GM12864 (cell line): Measurements from ENCODE around the gene SPIB.

ENCODE experiments used
- DNase-seq: peaks from one replicate; pipeline ENCODE4 v3.0.0-alpha.2; 2011; ENCODE audit warnings: low read depth
- H3K4me3 ChIP-seq: 2 replicates; pipeline ENCODE4 v1.5.1; 2011; ENCODE audit warnings: mild to moderate bottlenecking, low read depth, low read length, control low read depth
- CTCF ChIP-seq: IDR thresholded peaks from 2 replicates; pipeline ENCODE4 v1.5.1; 2011; ENCODE audit warnings: low read depth, mild to moderate bottlenecking, moderate library complexity, low read length, control low read depth, inconsistent platforms; ENCODE audit errors: missing control alignments

Gene SPIB

GRCh38 chr19:50406156-50406820 is 12.4 kb upstream of the SPIB start:
- no peak overlapping the region for H3K4me3 ChIP-seq
- TF ChIP-seq CTCF: no peak
- DNase-seq: no peak

GRCh38 chr19:50406829-50407228 is 11.9 kb upstream of the SPIB start:
- TF ChIP-seq CTCF: no peak
- H3K4me3 ChIP-seq: no peak overlapping the region
- no peak for DNase-seq

GRCh38 chr19:50409347-50409746 is 9.4 kb upstream of the SPIB start:
- no peak for TF ChIP-seq CTCF
- no peak overlapping the region for H3K4me3 ChIP-seq
- DNase-seq: no peak

GRCh38 chr19:50410109-50410508 is 8.6 kb upstream of the SPIB start:
- no peak overlapping the region for H3K4me3 ChIP-seq
- no peak for DNase-seq
- TF ChIP-seq CTCF: no peak

GRCh38 chr19:50412419-50412818 is 6.3 kb upstream of the SPIB start:
- no peak for TF ChIP-seq CTCF
- DNase-seq: no peak
- no peak overlapping the region for H3K4me3 ChIP-seq

- no peak for DNase-seq
- no peak for TF ChIP-seq CTCF
- no peak overlapping the region for H3K4me3 ChIP-seq
Measured at GRCh38 chr19:50413096-50413495, 5.6 kb upstream of the SPIB start.

GRCh38 chr19:50413531-50413930 is 5.2 kb upstream of the SPIB start:
- H3K4me3 ChIP-seq: no peak overlapping the region
- TF ChIP-seq CTCF: no peak

More at GRCh38 chr19:50413531-50413930, 5.2 kb upstream of the SPIB start:
- no peak for DNase-seq
